HEK293 (cell line): ENCODE results near the gene SCFD1.

Experiments used
- CTCF ChIA-PET: fragments of 350-600 bp; formaldehyde crosslinking; extraction: SDS; loops from one replicate; lab custom pipeline; 2021; ENCODE audit warnings: antibody characterized with exemption; lab: Yijun Ruan, JAX
- POLR2A ChIA-PET: fragments of 300-600 bp; formaldehyde crosslinking; extraction: SDS; loops from one replicate; lab custom pipeline; 2020; ENCODE audit warnings: antibody characterized with exemption, inconsistent platforms; lab: Yijun Ruan, JAX
- H3K27ac ChIP-seq: fragments of 200-500 bp; sonication (Bioruptor generic); 2 replicates; pipeline ENCODE4 v1.5.1; 2014; ENCODE audit warnings: low read depth, low read length, control low read depth, inconsistent platforms; ENCODE audit errors: extremely low read depth
- H3K36me3 ChIP-seq, 2 experiments: fragments of 200-500 bp in 1 of 2; sonication (Bioruptor generic) in 1 of 2; 1 replicate in 1 of 2; 2 replicates in 1 of 2; pipeline ENCODE4 v1.5.1; 2014 to 2017; ENCODE audit warnings: inconsistent platforms in 2 of 2, low read length in 2 of 2; ENCODE audit not compliant: control insufficient read depth in 2 of 2, insufficient read depth in 1 of 2
- H3K4me1 ChIP-seq: fragments of 200-500 bp; sonication (Bioruptor generic); 2 replicates; pipeline ENCODE4 v1.5.1; 2014; ENCODE audit warnings: mild to moderate bottlenecking, low read length, inconsistent platforms; ENCODE audit not compliant: control insufficient read depth, insufficient read depth
- H3K4me3 ChIP-seq: 2 replicates; pipeline ENCODE4 v1.5.1; 2011; ENCODE audit warnings: low read depth, mild to moderate bottlenecking, control low read depth, low read length, moderate library complexity
- H3K9me3 ChIP-seq: fragments of 200-500 bp; sonication (Bioruptor generic); 2 replicates; pipeline ENCODE4 v1.5.1; 2014; ENCODE audit warnings: low read depth, low read length, inconsistent platforms; ENCODE audit not compliant: control insufficient read depth, insufficient read depth
- FEZF1 ChIP-seq: fragments of 450-650 bp; formaldehyde crosslinking; IDR thresholded peaks from 2 replicates; pipeline ENCODE4 v1.5.1; 2016; ENCODE audit warnings: missing biosample characterization, missing genetic modification characterization
- IKZF3 ChIP-seq: fragments of 450-650 bp; IDR thresholded peaks from 2 replicates; pipeline ENCODE4 v1.5.0; 2018; ENCODE audit warnings: missing biosample characterization, mild to moderate bottlenecking, missing genetic modification characterization, moderate library complexity
- MYNN ChIP-seq: fragments of 450-650 bp; formaldehyde crosslinking; IDR thresholded peaks from 2 replicates; pipeline ENCODE4 v1.5.1; 2016; ENCODE audit warnings: missing biosample characterization, missing genetic modification characterization, borderline replicate concordance
- PRDM1 ChIP-seq: fragments of 450-650 bp; formaldehyde crosslinking; IDR thresholded peaks from 2 replicates; pipeline ENCODE4; 2016; ENCODE audit warnings: missing biosample characterization, missing genetic modification characterization
- SALL2 ChIP-seq: fragments of 450-650 bp; formaldehyde crosslinking; IDR thresholded peaks from 2 replicates; pipeline ENCODE4 v1.5.0; 2017; ENCODE audit warnings: missing biosample characterization, mild to moderate bottlenecking, missing genetic modification characterization, borderline replicate concordance
- ZFP41 ChIP-seq: fragments of 450-650 bp; formaldehyde crosslinking; IDR thresholded peaks from 2 replicates; pipeline ENCODE4 v1.5.1; 2016; ENCODE audit warnings: missing biosample characterization, missing genetic modification characterization, borderline replicate concordance
- ZNF292 ChIP-seq: fragments of 450-650 bp; formaldehyde crosslinking; IDR thresholded peaks from 2 replicates; pipeline ENCODE4 v1.5.1; 2016; ENCODE audit warnings: low read depth, missing biosample characterization, missing genetic modification characterization, borderline replicate concordance
- ZNF311 ChIP-seq: fragments of 450-650 bp; formaldehyde crosslinking; IDR thresholded peaks from 2 replicates; pipeline ENCODE4 v1.5.1; 2017; ENCODE audit warnings: missing biosample characterization, missing genetic modification characterization, borderline replicate concordance
- ZNF530 ChIP-seq: fragments of 450-650 bp; formaldehyde crosslinking; IDR thresholded peaks from 2 replicates; pipeline ENCODE4 v1.5.1; 2016; ENCODE audit warnings: low read depth, missing biosample characterization, missing genetic modification characterization
- ZNF544 ChIP-seq: fragments of 450-650 bp; formaldehyde crosslinking; IDR thresholded peaks from 2 replicates; pipeline ENCODE4 v1.5.0; 2017; ENCODE audit warnings: missing biosample characterization, missing genetic modification characterization
- ZNF585B ChIP-seq: fragments of 450-650 bp; formaldehyde crosslinking; IDR thresholded peaks from 2 replicates; pipeline ENCODE4 v1.5.1; 2016; ENCODE audit warnings: missing biosample characterization, missing genetic modification characterization
- ZNF600 ChIP-seq: fragments of 450-650 bp; formaldehyde crosslinking; IDR thresholded peaks from 2 replicates; pipeline ENCODE4 v1.5.1; 2016; ENCODE audit warnings: missing biosample characterization, missing genetic modification characterization
- ZNF626 ChIP-seq: fragments of 450-650 bp; sonication (Bioruptor Pico); formaldehyde crosslinking; IDR thresholded peaks from 2 replicates; pipeline ENCODE4 v1.5.1; 2018; ENCODE audit warnings: missing biosample characterization, missing genetic modification characterization, inconsistent platforms
- ZNF629 ChIP-seq: fragments of 450-650 bp; formaldehyde crosslinking; IDR thresholded peaks from 2 replicates; pipeline ENCODE4 v1.5.1; 2017; ENCODE audit warnings: missing biosample characterization, missing genetic modification characterization
- ZNF660 ChIP-seq: fragments of 450-650 bp; IDR thresholded peaks from 2 replicates; pipeline ENCODE4 v1.5.1; 2018; ENCODE audit warnings: missing biosample characterization, mild to moderate bottlenecking, missing genetic modification characterization
- ZNF843 ChIP-seq: fragments of 450-650 bp; formaldehyde crosslinking; IDR thresholded peaks from 2 replicates; pipeline ENCODE4 v1.5.1; 2016; ENCODE audit warnings: missing biosample characterization, missing genetic modification characterization
- TF ChIP-seq, protein P1 (sequence below): fragments of 450-650 bp; formaldehyde crosslinking; IDR thresholded peaks from 2 replicates; pipeline ENCODE4 v1.5.1; 2017; ENCODE audit warnings: missing biosample characterization, missing genetic modification characterization
- TF ChIP-seq, protein P2 (sequence below): fragments of 450-650 bp; formaldehyde crosslinking; IDR thresholded peaks from 2 replicates; pipeline ENCODE4 v1.5.1; 2016; ENCODE audit warnings: missing biosample characterization, missing genetic modification characterization
- TF ChIP-seq, protein P3 (sequence below): fragments of 450-650 bp; formaldehyde crosslinking; IDR thresholded peaks from 2 replicates; pipeline ENCODE4 v1.5.1; 2017; ENCODE audit warnings: missing biosample characterization, missing genetic modification characterization
- TF ChIP-seq, protein P4 (sequence below): fragments of 450-650 bp; formaldehyde crosslinking; IDR thresholded peaks from 2 replicates; pipeline ENCODE4 v1.5.1; 2016; ENCODE audit warnings: missing biosample characterization, missing genetic modification characterization

Gene SCFD1

DNA sequence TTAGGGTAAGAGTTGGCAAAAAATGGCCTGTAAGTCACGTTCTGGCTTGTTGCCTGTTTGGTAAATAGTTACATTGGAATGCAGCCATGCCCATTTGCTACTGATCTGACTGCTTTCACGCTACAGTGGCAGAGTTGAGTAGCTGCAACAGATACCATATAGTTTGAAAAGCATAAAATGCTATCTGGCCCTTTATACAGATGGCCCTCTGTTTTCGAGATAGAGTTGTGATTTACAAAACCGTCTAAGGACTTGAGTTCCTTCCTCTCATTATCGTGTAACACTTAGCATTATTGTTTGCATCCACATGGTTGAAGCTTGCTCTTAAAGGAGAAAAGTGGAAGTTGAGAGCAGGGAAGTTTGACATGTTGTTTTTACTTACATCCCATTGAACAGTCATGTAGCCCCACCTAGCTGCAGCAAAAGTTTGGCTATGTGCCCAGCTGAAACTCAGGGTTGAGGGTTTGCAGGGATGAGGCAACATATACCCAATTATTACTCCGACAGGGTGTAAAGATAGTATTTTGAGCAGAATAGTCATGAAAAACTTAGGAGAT is 11.3 kb upstream of the SCFD1 start (continued):
- TF ChIP-seq, protein P1, sequence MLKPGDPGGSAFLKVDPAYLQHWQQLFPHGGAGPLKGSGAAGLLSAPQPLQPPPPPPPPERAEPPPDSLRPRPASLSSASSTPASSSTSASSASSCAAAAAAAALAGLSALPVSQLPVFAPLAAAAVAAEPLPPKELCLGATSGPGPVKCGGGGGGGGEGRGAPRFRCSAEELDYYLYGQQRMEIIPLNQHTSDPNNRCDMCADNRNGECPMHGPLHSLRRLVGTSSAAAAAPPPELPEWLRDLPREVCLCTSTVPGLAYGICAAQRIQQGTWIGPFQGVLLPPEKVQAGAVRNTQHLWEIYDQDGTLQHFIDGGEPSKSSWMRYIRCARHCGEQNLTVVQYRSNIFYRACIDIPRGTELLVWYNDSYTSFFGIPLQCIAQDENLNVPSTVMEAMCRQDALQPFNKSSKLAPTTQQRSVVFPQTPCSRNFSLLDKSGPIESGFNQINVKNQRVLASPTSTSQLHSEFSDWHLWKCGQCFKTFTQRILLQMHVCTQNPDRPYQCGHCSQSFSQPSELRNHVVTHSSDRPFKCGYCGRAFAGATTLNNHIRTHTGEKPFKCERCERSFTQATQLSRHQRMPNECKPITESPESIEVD (tag by site-specific recombination) = peak; percentile 78
- TF ChIP-seq ZNF660 (tag by site-specific recombination) (peak; percentile 52; the same call in 1 of the 2 replicates), IKZF3 (tag by site-specific recombination) (peak; percentile 51; the same call in 1 of the 2 replicates)

DNA sequence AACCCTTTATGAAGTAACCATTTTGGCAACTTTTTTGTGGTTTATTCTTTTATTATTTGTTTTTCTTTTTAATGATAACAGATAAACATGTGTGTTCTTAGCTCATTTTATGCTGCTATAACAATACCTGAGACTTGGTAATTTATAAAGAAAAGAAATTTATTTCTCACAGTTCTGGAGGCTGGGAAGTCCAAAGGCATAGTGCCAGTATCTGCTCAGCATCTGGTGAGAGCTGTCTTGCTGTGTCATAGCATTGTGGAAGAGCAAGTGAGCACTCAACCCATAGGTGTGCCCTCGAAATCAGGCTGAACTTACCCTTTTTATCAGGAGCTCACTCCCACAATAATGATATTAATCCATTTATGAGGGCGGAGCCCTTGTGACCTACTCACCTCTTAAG is 8.0 kb upstream of the SCFD1 start:
- no peaks in the 10 kb centered on the region for H3K9me3 ChIP-seq
- peaks cover 44 to 48% of the 10 kb centered on the region in 2 experiments for H3K36me3 ChIP-seq
- CTCF ChIA-PET = no interaction called here
- POLR2A ChIA-PET = no interaction called here
- TF ChIP-seq ZFP41 (tag by site-specific recombination) = no peak
- H3K27ac ChIP-seq = no peak overlapping the region
- no peak overlapping the region for H3K4me3 ChIP-seq
- peaks cover 4% of the 10 kb centered on the region; the same call in 1 of the 2 replicates for H3K4me1 ChIP-seq

DNA sequence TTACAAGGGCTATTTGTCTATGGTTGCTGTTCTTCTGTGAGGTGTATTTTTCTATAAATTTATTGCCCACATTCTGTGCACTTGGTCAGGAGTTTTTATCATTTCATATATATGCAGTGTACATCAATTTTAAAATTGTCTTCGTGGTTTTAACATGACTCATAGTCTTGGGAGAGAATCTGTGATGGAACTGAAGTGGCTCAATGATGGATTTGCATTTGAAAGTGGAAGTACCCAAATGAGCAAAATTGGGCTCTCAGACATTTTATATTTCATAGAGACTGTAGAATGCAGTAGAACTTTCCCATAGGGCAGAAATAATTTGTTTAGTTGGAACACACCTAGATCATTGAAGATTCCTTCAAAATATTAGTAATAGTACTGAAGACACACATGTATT is 1.9 kb upstream of the SCFD1 start:
- H3K4me1 ChIP-seq = peaks cover 4% of the 10 kb centered on the region; the same call in 1 of the 2 replicates
- H3K9me3 ChIP-seq = no peaks in the 10 kb centered on the region
- no peak overlapping the region for H3K27ac ChIP-seq
- TF ChIP-seq IKZF3 (tag by site-specific recombination) (no peak), ZNF600 (tag by site-specific recombination) (peak; percentile 35; the same call in 1 of the 2 replicates), ZNF843 (tag by site-specific recombination) (no peak)
- peaks cover 19 to 22% of the 10 kb centered on the region in 2 experiments; a peak in 2 of 3 replicates for H3K36me3 ChIP-seq
- H3K4me3 ChIP-seq = no peak overlapping the region
- POLR2A ChIA-PET = no interaction called here
- CTCF ChIA-PET = no interaction called here

DNA sequence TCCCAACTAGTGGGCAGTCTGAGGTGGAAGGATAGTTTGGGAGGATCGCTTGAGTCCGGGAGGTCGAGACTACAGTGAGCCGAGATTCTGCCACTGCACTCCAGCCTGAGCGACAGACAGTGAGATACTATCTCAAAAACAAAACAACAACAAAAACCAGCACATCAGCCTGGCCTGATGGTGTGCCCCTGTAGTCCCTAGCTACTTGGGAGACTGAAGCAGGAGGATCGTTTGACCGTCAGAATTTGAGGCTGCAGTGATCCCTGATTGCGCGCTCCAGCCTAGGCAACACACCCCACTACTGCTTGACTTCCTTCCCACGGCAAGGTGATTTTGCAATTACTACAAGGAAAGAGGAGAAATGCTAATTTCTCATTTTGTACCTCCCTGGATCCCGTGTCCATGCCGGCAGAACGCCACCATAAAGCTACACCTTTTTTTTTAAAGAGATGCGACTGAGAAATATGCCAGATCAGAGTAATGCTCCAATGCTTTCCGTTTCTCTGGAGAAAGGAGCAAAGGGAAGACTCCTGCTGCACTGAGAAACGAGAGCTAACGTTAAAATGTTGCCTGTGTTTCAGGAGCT is 672 bp upstream of the SCFD1 start:
- POLR2A ChIA-PET = interaction anchor here (0.7 kb wide), 3 partner anchors 10 to 70 kb away, joined by 3 read pairs; no protein-coding TSS in a partner anchor
- Histone ChIP-seq H3K4me1 (peaks cover 4% of the 10 kb centered on the region; the same call in 1 of the 2 replicates), H3K4me3 (peak overlapping the region; percentile 97)
- TF ChIP-seq ZNF530 (tag by site-specific recombination) = no peak
- TF ChIP-seq, protein P2, sequence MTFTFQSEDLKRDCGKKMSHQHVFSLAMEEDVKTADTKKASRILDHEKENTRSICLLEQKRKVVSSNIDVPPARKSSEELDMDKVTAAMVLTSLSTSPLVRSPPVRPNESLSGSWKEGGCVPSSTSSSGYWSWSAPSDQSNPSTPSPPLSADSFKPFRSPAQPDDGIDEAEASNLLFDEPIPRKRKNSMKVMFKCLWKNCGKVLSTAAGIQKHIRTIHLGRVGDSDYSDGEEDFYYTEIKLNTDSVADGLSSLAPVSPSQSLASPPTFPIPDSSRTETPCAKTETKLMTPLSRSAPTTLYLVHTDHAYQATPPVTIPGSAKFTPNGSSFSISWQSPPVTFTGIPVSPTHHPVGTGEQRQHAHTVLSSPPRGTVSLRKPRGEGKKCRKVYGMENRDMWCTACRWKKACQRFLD (tag by site-specific recombination) = no peak
- TF ChIP-seq ZNF600 (tag by site-specific recombination) = 0 out of 2 replicates have a peak, but pooled peaks have one; percentile 68
- no peak for TF ChIP-seq MYNN (tag by site-specific recombination)
- TF ChIP-seq, protein P3, sequence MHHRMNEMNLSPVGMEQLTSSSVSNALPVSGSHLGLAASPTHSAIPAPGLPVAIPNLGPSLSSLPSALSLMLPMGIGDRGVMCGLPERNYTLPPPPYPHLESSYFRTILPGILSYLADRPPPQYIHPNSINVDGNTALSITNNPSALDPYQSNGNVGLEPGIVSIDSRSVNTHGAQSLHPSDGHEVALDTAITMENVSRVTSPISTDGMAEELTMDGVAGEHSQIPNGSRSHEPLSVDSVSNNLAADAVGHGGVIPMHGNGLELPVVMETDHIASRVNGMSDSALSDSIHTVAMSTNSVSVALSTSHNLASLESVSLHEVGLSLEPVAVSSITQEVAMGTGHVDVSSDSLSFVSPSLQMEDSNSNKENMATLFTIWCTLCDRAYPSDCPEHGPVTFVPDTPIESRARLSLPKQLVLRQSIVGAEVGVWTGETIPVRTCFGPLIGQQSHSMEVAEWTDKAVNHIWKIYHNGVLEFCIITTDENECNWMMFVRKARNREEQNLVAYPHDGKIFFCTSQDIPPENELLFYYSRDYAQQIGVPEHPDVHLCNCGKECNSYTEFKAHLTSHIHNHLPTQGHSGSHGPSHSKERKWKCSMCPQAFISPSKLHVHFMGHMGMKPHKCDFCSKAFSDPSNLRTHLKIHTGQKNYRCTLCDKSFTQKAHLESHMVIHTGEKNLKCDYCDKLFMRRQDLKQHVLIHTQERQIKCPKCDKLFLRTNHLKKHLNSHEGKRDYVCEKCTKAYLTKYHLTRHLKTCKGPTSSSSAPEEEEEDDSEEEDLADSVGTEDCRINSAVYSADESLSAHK = no peak
- no peak for TF ChIP-seq ZNF629 (tag by site-specific recombination)
- TF ChIP-seq, protein P4, sequence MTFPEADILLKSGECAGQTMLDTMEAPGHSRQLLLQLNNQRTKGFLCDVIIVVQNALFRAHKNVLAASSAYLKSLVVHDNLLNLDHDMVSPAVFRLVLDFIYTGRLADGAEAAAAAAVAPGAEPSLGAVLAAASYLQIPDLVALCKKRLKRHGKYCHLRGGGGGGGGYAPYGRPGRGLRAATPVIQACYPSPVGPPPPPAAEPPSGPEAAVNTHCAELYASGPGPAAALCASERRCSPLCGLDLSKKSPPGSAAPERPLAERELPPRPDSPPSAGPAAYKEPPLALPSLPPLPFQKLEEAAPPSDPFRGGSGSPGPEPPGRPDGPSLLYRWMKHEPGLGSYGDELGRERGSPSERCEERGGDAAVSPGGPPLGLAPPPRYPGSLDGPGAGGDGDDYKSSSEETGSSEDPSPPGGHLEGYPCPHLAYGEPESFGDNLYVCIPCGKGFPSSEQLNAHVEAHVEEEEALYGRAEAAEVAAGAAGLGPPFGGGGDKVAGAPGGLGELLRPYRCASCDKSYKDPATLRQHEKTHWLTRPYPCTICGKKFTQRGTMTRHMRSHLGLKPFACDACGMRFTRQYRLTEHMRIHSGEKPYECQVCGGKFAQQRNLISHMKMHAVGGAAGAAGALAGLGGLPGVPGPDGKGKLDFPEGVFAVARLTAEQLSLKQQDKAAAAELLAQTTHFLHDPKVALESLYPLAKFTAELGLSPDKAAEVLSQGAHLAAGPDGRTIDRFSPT (tag by site-specific recombination) = no peak
- no peak for TF ChIP-seq SALL2
- no peak for TF ChIP-seq ZNF311
- no peak for TF ChIP-seq ZNF626 (tag by site-specific recombination)
- peak; percentile 49; the same call in 1 of the 2 replicates for TF ChIP-seq PRDM1 (tag by site-specific recombination)
- TF ChIP-seq FEZF1 = no peak
- no peak for TF ChIP-seq ZNF585B
- TF ChIP-seq ZNF544 (tag by site-specific recombination) = no peak
- TF ChIP-seq ZNF292 (tag by site-specific recombination) = no peak

More for the DNA sequence above, 672 bp upstream of the SCFD1 start:
- Histone ChIP-seq H3K27ac (peak overlapping the region; percentile 64), H3K9me3 (no peaks in the 10 kb centered on the region), H3K36me3 (peaks cover 9 to 14% of the 10 kb centered on the region in 2 experiments; a peak in 2 of 3 replicates)
- CTCF ChIA-PET = interaction anchor here (0.7 kb wide), 2 partner anchors 32 to 351 kb away, joined by 3 read pairs; no protein-coding TSS in a partner anchor
